ENCODE results near the gene GDF7.

- TF ChIP-seq POLR2A (IDR thresholded peaks at IDR 0.05) = no peak
- TF ChIP-seq CTCF (IDR thresholded peaks at IDR 0.05) = no peak
Measured at GRCh38 chr2:20706786-20707185, 39.8 kb downstream of the GDF7 start.
